ENCODE measurements around the gene FAM222A.
"Not testable (repeated sequence)": the region's sequence is repeated elsewhere in the genome, so short reads cannot be mapped to it uniquely, and the experiment has no call there.

The FAM222A gene

GRCh38 chr12:109693653-109694600 lies 19.7 kb upstream of the FAM222A start:
- no peak for FAIRE-seq

GRCh38 chr12:109694629-109695028 lies 19.0 kb upstream of the FAM222A start:
- FAIRE-seq = not testable (repeated sequence)

- FAIRE-seq = no peak
Observed at GRCh38 chr12:109695416-109695815, 18.2 kb upstream of the FAM222A start.

GRCh38 chr12:109695961-109696461 lies 17.6 kb upstream of the FAM222A start:
- no peak for FAIRE-seq

GRCh38 chr12:109696485-109697269 lies 16.9 kb upstream of the FAM222A start:
- no peak for FAIRE-seq

- FAIRE-seq = no peak
Observed at GRCh38 chr12:109697270-109697553, 16.4 kb upstream of the FAM222A start.

- no peak for FAIRE-seq
Observed at GRCh38 chr12:109697877-109698468, 15.7 kb upstream of the FAM222A start.

- no peak for FAIRE-seq
Observed at GRCh38 chr12:109698820-109699219, 14.8 kb upstream of the FAM222A start.

GRCh38 chr12:109701064-109701463 lies 12.6 kb upstream of the FAM222A start:
- FAIRE-seq = no peak

GRCh38 chr12:109702111-109702841 lies 11.3 kb upstream of the FAM222A start:
- FAIRE-seq = no peak

GRCh38 chr12:109703684-109704083 lies 9.9 kb upstream of the FAM222A start:
- no peak for FAIRE-seq

GRCh38 chr12:109704371-109705098 lies 9.1 kb upstream of the FAM222A start:
- no peak for FAIRE-seq

GRCh38 chr12:109705291-109705690 lies 8.3 kb upstream of the FAM222A start:
- no peak for FAIRE-seq

GRCh38 chr12:109706398-109706746 lies 7.3 kb upstream of the FAM222A start:
- FAIRE-seq = no peak

- no peak for FAIRE-seq
Observed at GRCh38 chr12:109706747-109707469, 6.7 kb upstream of the FAM222A start.

- no peak for FAIRE-seq
Observed at GRCh38 chr12:109707470-109707821, 6.2 kb upstream of the FAM222A start.

- no peak for FAIRE-seq
Observed at GRCh38 chr12:109708939-109709338, 4.7 kb upstream of the FAM222A start.

- FAIRE-seq = no peak
Observed at GRCh38 chr12:109709401-109709991, 4.1 kb upstream of the FAM222A start.

GRCh38 chr12:109710205-109710746 lies 3.3 kb upstream of the FAM222A start:
- FAIRE-seq = no peak

GRCh38 chr12:109710747-109711595 lies 2.7 kb upstream of the FAM222A start:
- no peak for FAIRE-seq
